H9 (cell line): ENCODE data around the gene CDC5L. TPM values are rescaled to one million over a fixed set of nuclear protein-coding genes. Genes with fewer than 3 reads are reported as not detected.

Experiments
- DNase-seq: peaks from one replicate; pipeline ENCODE4 v3.0.0-alpha.2; 2017
- H2AFZ ChIP-seq: one replicate; pipeline ENCODE4 v1.6.1; 2013; ENCODE audit warnings: mild to moderate bottlenecking, low read length, control low read depth, moderate library complexity
- H2AK5ac ChIP-seq: 2 replicates; pipeline ENCODE4 v1.6.1; 2013; ENCODE audit warnings: low read length, control low read depth, mixed read lengths; ENCODE audit not compliant: insufficient read length
- H2BK120ac ChIP-seq: one replicate; pipeline ENCODE4 v1.6.1; 2013; ENCODE audit warnings: low read depth, mild to moderate bottlenecking, low read length, control low read depth, inconsistent platforms; ENCODE audit not compliant: poor library complexity, severe bottlenecking
- H2BK12ac ChIP-seq: 2 replicates; pipeline ENCODE4 v1.6.1; 2013; ENCODE audit warnings: low read length, control low read depth, mixed read lengths, low read depth; ENCODE audit not compliant: insufficient read length
- H2BK15ac ChIP-seq: 2 replicates; pipeline ENCODE4 v1.6.1; 2013; ENCODE audit warnings: low read depth, low read length, control low read depth
- H2BK20ac ChIP-seq: one replicate; pipeline ENCODE4 v1.6.1; 2013; ENCODE audit warnings: low read depth, mild to moderate bottlenecking, low read length, control low read depth, inconsistent platforms; ENCODE audit not compliant: poor library complexity, severe bottlenecking
- H2BK5ac ChIP-seq: 2 replicates; pipeline ENCODE4 v1.6.1; 2013; ENCODE audit warnings: low read length, control low read depth, mixed read lengths; ENCODE audit not compliant: insufficient read length
- H3K14ac ChIP-seq: 2 replicates; pipeline ENCODE4 v1.6.1; 2013; ENCODE audit warnings: low read length, control low read depth; ENCODE audit not compliant: insufficient read depth
- H3K18ac ChIP-seq: 2 replicates; pipeline ENCODE4 v1.6.1; 2013; ENCODE audit warnings: low read depth, mild to moderate bottlenecking, mixed read lengths, low read length, control low read depth; ENCODE audit not compliant: insufficient read length
- H3K23ac ChIP-seq: 2 replicates; pipeline ENCODE4 v1.6.1; 2013; ENCODE audit warnings: low read length, control low read depth, mixed read lengths, low read depth; ENCODE audit not compliant: insufficient read length
- H3K23me2 ChIP-seq: 2 replicates; pipeline ENCODE4 v1.6.1; 2013; ENCODE audit warnings: low read depth, mild to moderate bottlenecking, mixed read lengths, low read length, control low read depth; ENCODE audit not compliant: insufficient read length, poor library complexity, severe bottlenecking
- H3K27ac ChIP-seq: 2 replicates; pipeline ENCODE4 v1.5.1; 2013; ENCODE audit warnings: low read length, control low read depth, mixed read lengths, low read depth; ENCODE audit not compliant: insufficient read length
- H3K27me3 ChIP-seq: 2 replicates; pipeline ENCODE4 v1.6.1; 2013; ENCODE audit warnings: low read length, control low read depth, inconsistent platforms; ENCODE audit not compliant: insufficient read depth
- H3K4ac ChIP-seq: 2 replicates; pipeline ENCODE4 v1.6.1; 2013; ENCODE audit warnings: low read depth, mild to moderate bottlenecking, control low read depth, inconsistent platforms, low read length, moderate library complexity
- H3K4me1 ChIP-seq: 2 replicates; pipeline ENCODE4 v1.6.1; 2013; ENCODE audit warnings: low read length, control low read depth, inconsistent platforms; ENCODE audit not compliant: insufficient read depth
- H3K4me2 ChIP-seq: 2 replicates; pipeline ENCODE4 v1.6.1; 2013; ENCODE audit warnings: low read length, control low read depth, mixed read lengths; ENCODE audit not compliant: insufficient read length, insufficient read depth
- H3K56ac ChIP-seq: 2 replicates; pipeline ENCODE4 v1.6.1; 2013; ENCODE audit warnings: low read depth, mild to moderate bottlenecking, mixed read lengths, low read length, control low read depth; ENCODE audit not compliant: insufficient read length
- H3K79me1 ChIP-seq: 2 replicates; pipeline ENCODE4 v1.6.1; 2013; ENCODE audit warnings: low read depth, mild to moderate bottlenecking, moderate library complexity, low read length, control low read depth, inconsistent platforms; ENCODE audit not compliant: insufficient read depth, poor library complexity, severe bottlenecking
- H3K79me2 ChIP-seq: 2 replicates; pipeline ENCODE4 v1.6.1; 2013; ENCODE audit warnings: low read length, control low read depth, inconsistent platforms; ENCODE audit not compliant: insufficient read depth
- H3K9ac ChIP-seq: 2 replicates; pipeline ENCODE4 v1.6.1; 2013; ENCODE audit warnings: low read length, control low read depth, mixed read lengths; ENCODE audit not compliant: insufficient read length; ENCODE audit errors: extremely low read depth
- H3K9me3 ChIP-seq: one replicate; pipeline ENCODE4 v1.6.1; 2013; ENCODE audit warnings: low read depth, low read length, inconsistent platforms; ENCODE audit not compliant: control insufficient read depth
- H3T11ph ChIP-seq: one replicate; pipeline ENCODE4 v1.6.1; 2013; ENCODE audit warnings: mild to moderate bottlenecking, low read length, control low read depth, inconsistent platforms
- H4K20me1 ChIP-seq: one replicate; pipeline ENCODE4 v1.6.1; 2013; ENCODE audit not compliant: control insufficient read depth, insufficient read length, insufficient read depth
- H4K5ac ChIP-seq: 2 replicates; pipeline ENCODE4 v1.6.1; 2013; ENCODE audit warnings: low read depth, mild to moderate bottlenecking, mixed read lengths, low read length, control low read depth; ENCODE audit not compliant: insufficient read length
- H4K8ac ChIP-seq: replicated peaks from 2 replicates; pipeline ENCODE4 v1.6.1; 2013; ENCODE audit warnings: low read length, control low read depth, mixed read lengths, low read depth; ENCODE audit not compliant: insufficient read length
- H4K91ac ChIP-seq: 2 replicates; pipeline ENCODE4 v1.6.1; 2013; ENCODE audit warnings: low read depth, mild to moderate bottlenecking, moderate library complexity, mixed read lengths, low read length, control low read depth; ENCODE audit not compliant: insufficient read length
- H3K27ac Mint-ChIP-seq, 3 experiments: 2 replicates in 2 of 3; 3 replicates in 1 of 3; pipeline ENCODE4 v1.8.0; 2020 to 2021; ENCODE audit warnings: mixed read lengths in 3 of 3, mild to moderate bottlenecking in 1 of 3, moderate library complexity in 1 of 3
- H3K27me3 Mint-ChIP-seq: 2 replicates; pipeline ENCODE4 v1.8.0; 2021; ENCODE audit warnings: low read depth, mild to moderate bottlenecking, moderate library complexity, mixed read lengths
- H3K36me3 Mint-ChIP-seq, 3 experiments: 2 replicates in 2 of 3; 3 replicates in 1 of 3; pipeline ENCODE4 v1.8.0; 2020 to 2021; ENCODE audit warnings: low read depth in 3 of 3, mixed read lengths in 3 of 3; ENCODE audit not compliant: insufficient read depth in 1 of 3
- H3K4me1 Mint-ChIP-seq, 2 experiments: 2 replicates each; pipeline ENCODE4 v1.8.0; 2020; ENCODE audit warnings: mixed read lengths in 2 of 2
- H3K4me3 Mint-ChIP-seq, 2 experiments: 2 replicates in 1 of 2; 3 replicates in 1 of 2; pipeline ENCODE4 v1.8.0; 2020 to 2021; ENCODE audit warnings: mild to moderate bottlenecking in 2 of 2, mixed read lengths in 2 of 2, moderate library complexity in 1 of 2
- H3K9me3 Mint-ChIP-seq, 2 experiments: 2 replicates in 1 of 2; 3 replicates in 1 of 2; pipeline ENCODE4 v1.8.0; 2020; ENCODE audit warnings: mild to moderate bottlenecking in 2 of 2, mixed read lengths in 2 of 2, moderate library complexity in 1 of 2
- WGBS: extraction: QIAGEN DNeasy Blood & Tissue Kit; methylation state at CpG from one replicate; pipeline ENCODE4 v1.1.7; 2013; ENCODE audit warnings: missing lambda C conversion rate, low lambda C conversion rate, mixed read lengths; ENCODE audit not compliant: insufficient read length; ENCODE audit errors: extremely low coverage; 5-methylcytosine and 5-hydroxymethylcytosine counted together
- total RNA-seq: library from RNA; stranded (reverse); gene quantifications from 2 replicates; pipeline ENCODE4 v1.2.1, GENCODE V29; 2021
- TF ChIP-seq, protein P1 (sequence below): fragments of 200-600 bp; sonication (generic); conservative IDR thresholded peaks from 3 replicates; pipeline ENCODE4 v1.8.0; 2021; ENCODE audit warnings: antibody characterized with exemption, mild to moderate bottlenecking

Gene CDC5L
- total RNA-seq, 1 experiment from 2014 or later = 34.3 TPM

DNA sequence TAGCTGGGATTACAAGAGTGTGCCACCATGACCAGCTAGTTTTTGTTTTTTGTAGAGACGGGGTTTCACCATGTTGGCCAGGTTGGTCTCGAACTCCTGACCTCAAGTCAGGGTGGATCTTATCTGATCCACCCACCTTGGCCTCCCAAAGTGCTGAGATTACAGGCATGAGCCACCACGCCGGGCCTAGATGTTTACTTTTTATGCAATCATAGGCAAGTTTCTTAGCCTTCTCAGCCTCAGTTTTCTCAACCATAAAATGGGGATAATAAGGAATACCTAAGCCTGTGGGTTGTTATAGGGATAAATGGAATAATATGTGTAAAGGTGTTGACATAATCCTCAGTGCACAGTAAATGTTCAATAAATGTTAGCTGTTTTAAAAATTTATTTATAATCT lies 35.2 kb upstream of the CDC5L start:
- H4K20me1 ChIP-seq = no peaks in the 10 kb centered on the region
- no peak overlapping the region for H3T11ph ChIP-seq
- H2AK5ac ChIP-seq = no peak overlapping the region
- H3K56ac ChIP-seq = no peak overlapping the region
- no peaks in the 10 kb centered on the region for H3K79me1 ChIP-seq
- H3K4me3 Mint-ChIP-seq = no peak overlapping the region
- no peak overlapping the region for H3K23ac ChIP-seq
- no peak overlapping the region for H3K4ac ChIP-seq
- no peak overlapping the region for H2BK15ac ChIP-seq
- H3K27ac Mint-ChIP-seq = no peak overlapping the region; a peak in 1 of 7 replicates
- WGBS = no CpG with 5 or more reads among the region's 4 CpGs
- H4K5ac ChIP-seq = no peak overlapping the region
- H3K27me3 Mint-ChIP-seq = peaks cover 5% of the 10 kb centered on the region; the same call in 1 of the 2 replicates
- no peak overlapping the region for H3K4me2 ChIP-seq
- no peaks in the 10 kb centered on the region for H3K9me3 Mint-ChIP-seq
- H3K4me1 ChIP-seq = 0 out of 2 replicates have a peak, but pooled peaks cover 4% of the 10 kb centered on the region
- H2BK12ac ChIP-seq = no peak overlapping the region
- no peaks in the 10 kb centered on the region for H3K36me3 Mint-ChIP-seq
- TF ChIP-seq, protein P1, sequence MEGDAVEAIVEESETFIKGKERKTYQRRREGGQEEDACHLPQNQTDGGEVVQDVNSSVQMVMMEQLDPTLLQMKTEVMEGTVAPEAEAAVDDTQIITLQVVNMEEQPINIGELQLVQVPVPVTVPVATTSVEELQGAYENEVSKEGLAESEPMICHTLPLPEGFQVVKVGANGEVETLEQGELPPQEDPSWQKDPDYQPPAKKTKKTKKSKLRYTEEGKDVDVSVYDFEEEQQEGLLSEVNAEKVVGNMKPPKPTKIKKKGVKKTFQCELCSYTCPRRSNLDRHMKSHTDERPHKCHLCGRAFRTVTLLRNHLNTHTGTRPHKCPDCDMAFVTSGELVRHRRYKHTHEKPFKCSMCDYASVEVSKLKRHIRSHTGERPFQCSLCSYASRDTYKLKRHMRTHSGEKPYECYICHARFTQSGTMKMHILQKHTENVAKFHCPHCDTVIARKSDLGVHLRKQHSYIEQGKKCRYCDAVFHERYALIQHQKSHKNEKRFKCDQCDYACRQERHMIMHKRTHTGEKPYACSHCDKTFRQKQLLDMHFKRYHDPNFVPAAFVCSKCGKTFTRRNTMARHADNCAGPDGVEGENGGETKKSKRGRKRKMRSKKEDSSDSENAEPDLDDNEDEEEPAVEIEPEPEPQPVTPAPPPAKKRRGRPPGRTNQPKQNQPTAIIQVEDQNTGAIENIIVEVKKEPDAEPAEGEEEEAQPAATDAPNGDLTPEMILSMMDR = no peak
- no peak overlapping the region for H2BK120ac ChIP-seq
- no peak for DNase-seq
- H3K23me2 ChIP-seq = no peaks in the 10 kb centered on the region
- H3K9ac ChIP-seq = no peak overlapping the region
- no peak overlapping the region for H4K91ac ChIP-seq
- peaks cover 11 to 12% of the 10 kb centered on the region in 2 experiments for H3K4me1 Mint-ChIP-seq
- no peaks in the 10 kb centered on the region for H3K9me3 ChIP-seq
- no peak overlapping the region for H2BK20ac ChIP-seq
- no peak overlapping the region for H3K14ac ChIP-seq
- no peak overlapping the region for H4K8ac ChIP-seq
- no peak overlapping the region for H2BK5ac ChIP-seq
- no peak overlapping the region for H2AFZ ChIP-seq
- no peak overlapping the region for H3K18ac ChIP-seq
- no peak overlapping the region for H3K27ac ChIP-seq
- no peaks in the 10 kb centered on the region for H3K79me2 ChIP-seq
- no peaks in the 10 kb centered on the region for H3K27me3 ChIP-seq
